Glutamatergic neuron (in vitro differentiated cells): ENCODE measurements around the gene GUCA1A. TPM values are rescaled to one million over a fixed set of nuclear protein-coding genes. Genes with fewer than 3 reads are reported as not detected.

ENCODE experiments used
- DNase-seq: peaks from one replicate; pipeline ENCODE4 v3.0.0; 2022
- H3K27ac Mint-ChIP-seq: one replicate; pipeline ENCODE4 v1.8.0; 2020; ENCODE audit warnings: mild to moderate bottlenecking, mixed read lengths, inconsistent platforms; ENCODE audit not compliant: unreplicated experiment
- H3K27me3 Mint-ChIP-seq: one replicate; pipeline ENCODE4 v1.8.0; 2020; ENCODE audit warnings: mild to moderate bottlenecking, moderate library complexity, mixed read lengths, inconsistent platforms; ENCODE audit not compliant: unreplicated experiment
- H3K36me3 Mint-ChIP-seq: one replicate; pipeline ENCODE4 v1.8.0; 2020; ENCODE audit warnings: mild to moderate bottlenecking, mixed read lengths, inconsistent platforms; ENCODE audit not compliant: unreplicated experiment
- H3K4me1 Mint-ChIP-seq: one replicate; pipeline ENCODE4 v1.8.0; 2020; ENCODE audit warnings: mild to moderate bottlenecking, low read depth, mixed read lengths, inconsistent platforms; ENCODE audit not compliant: unreplicated experiment
- H3K4me3 Mint-ChIP-seq: one replicate; pipeline ENCODE4 v1.8.0; 2020; ENCODE audit warnings: mild to moderate bottlenecking, mixed read lengths, inconsistent platforms; ENCODE audit not compliant: unreplicated experiment
- H3K9me3 Mint-ChIP-seq: one replicate; pipeline ENCODE4 v1.8.0; 2020; ENCODE audit warnings: mild to moderate bottlenecking, moderate library complexity, mixed read lengths, inconsistent platforms; ENCODE audit not compliant: unreplicated experiment
- CTCF ChIP-seq: fragments of 200-600 bp; sonication (generic); IDR thresholded peaks from one replicate; pipeline ENCODE4 v1.5.0; 2021; ENCODE audit not compliant: partially characterized antibody, unreplicated experiment
- long read RNA-seq: library from polyadenylated mRNA; unstranded; transcript quantifications from one replicate; pipeline ENCODE4 v2.0.0, GENCODE V29; 2020; ENCODE audit not compliant: unreplicated experiment
- total RNA-seq: library from RNA; stranded (reverse); fragmentation: NEBNext Ultra II Directional; extraction: Animal tissue kit (Norgen Biotek cat#: 25700); gene quantifications from one replicate; pipeline ENCODE4 v1.2.1, GENCODE V29; 2021; ENCODE audit not compliant: unreplicated experiment

Gene GUCA1A
- 2.2 TPM for total RNA-seq
- long read RNA-seq, partial matches to known transcripts: 1 of 1 reads
- long read RNA-seq, other reads (novel, unspliced or antisense): 0 of 1 reads

GRCh38 chr6:42173101-42173500 lies at the start of gene GUCA1A:
Gene GUCA1A, plus strand, starts transcription at chr6:42173364. Its CDS starts 250 bp downstream, at chr6:42173614.
- no peak for DNase-seq
- H3K4me3 Mint-ChIP-seq: no peak within 1 kb of the TSS
- H3K27me3 Mint-ChIP-seq: peaks cover 5% of the 10 kb centered on the region
- no peaks in the 10 kb centered on the region for H3K36me3 Mint-ChIP-seq
- TF ChIP-seq CTCF: no peak
- peaks cover 4% of the 10 kb centered on the region for H3K9me3 Mint-ChIP-seq
- H3K27ac Mint-ChIP-seq: peak within 1 kb of the TSS; percentile 38
- H3K4me1 Mint-ChIP-seq: peaks cover 5% of the 10 kb centered on the region

GRCh38 chr6:42123379-42124103 lies 49.6 kb upstream of the GUCA1A start:
- Mint-ChIP-seq H3K27ac (no peak overlapping the region), H3K9me3 (peaks cover 4% of the 10 kb centered on the region), H3K36me3 (no peaks in the 10 kb centered on the region), H3K4me1 (peaks cover 6% of the 10 kb centered on the region), H3K27me3 (no peaks in the 10 kb centered on the region), H3K4me3 (no peak overlapping the region)
- no peak for DNase-seq
- no peak for TF ChIP-seq CTCF

- Mint-ChIP-seq H3K9me3 (peaks cover 8% of the 10 kb centered on the region), H3K36me3 (no peaks in the 10 kb centered on the region), H3K4me3 (no peak overlapping the region), H3K27me3 (peaks cover 5% of the 10 kb centered on the region), H3K27ac (no peak overlapping the region), H3K4me1 (peaks cover 12% of the 10 kb centered on the region)
- DNase-seq: no peak
- TF ChIP-seq CTCF: no peak
These were observed 48.8 kb upstream of the GUCA1A start for GRCh38 chr6:42124223-42124836.

- no peak for TF ChIP-seq CTCF
- no peak overlapping the region for H3K4me3 Mint-ChIP-seq
- H3K4me1 Mint-ChIP-seq: peaks cover 15% of the 10 kb centered on the region
- peaks cover 8% of the 10 kb centered on the region for H3K9me3 Mint-ChIP-seq
- H3K27ac Mint-ChIP-seq: no peak overlapping the region
- no peak for DNase-seq
- H3K36me3 Mint-ChIP-seq: no peaks in the 10 kb centered on the region
- peaks cover 6% of the 10 kb centered on the region for H3K27me3 Mint-ChIP-seq
These were observed 47.9 kb upstream of the GUCA1A start for GRCh38 chr6:42125231-42125630.

GRCh38 chr6:42125663-42126062 lies 47.5 kb upstream of the GUCA1A start:
- Mint-ChIP-seq H3K9me3 (peaks cover 8% of the 10 kb centered on the region), H3K4me1 (peaks cover 16% of the 10 kb centered on the region), H3K36me3 (no peaks in the 10 kb centered on the region), H3K27me3 (peaks cover 8% of the 10 kb centered on the region), H3K4me3 (no peak overlapping the region), H3K27ac (no peak overlapping the region)
- DNase-seq: no peak
- no peak for TF ChIP-seq CTCF
